H1 (cell line): ENCODE results near the gene SLC9C1. TPM values are rescaled to one million over a fixed set of nuclear protein-coding genes. Genes with fewer than 3 reads are reported as not detected.

Source experiments
- CTCF ChIA-PET: fragments of 300-600 bp; sonication (Branson Sonifier 250); formaldehyde crosslinking; loops from one replicate; lab custom pipeline; 2021; ENCODE audit not compliant: partially characterized antibody; lab: Charles Lee
- POLR2A ChIA-PET: fragments of 300-600 bp; sonication (Branson Sonifier 250); formaldehyde crosslinking; loops from one replicate; lab custom pipeline; 2021; ENCODE audit warnings: inconsistent platforms; ENCODE audit not compliant: partially characterized antibody; lab: Charles Lee
- DNase-seq, 2 experiments: peaks; one replicate each; pipeline versions ENCODE4 v3.0.0 to v3.0.0-alpha.2; 2010 to 2022; ENCODE audit warnings: low spot score in 2 of 2, low read depth in 1 of 2, mixed read lengths in 1 of 2
- FAIRE-seq: peaks from 2 replicates; lab custom pipeline; 2011; peaks lifted over from hg19 to GRCh38; lab: Jason Lieb, UNC
- H2AFZ ChIP-seq: 2 replicates; pipeline ENCODE4 v1.8.1; 2012; ENCODE audit warnings: low read length, inconsistent platforms
- H2AK5ac ChIP-seq: 2 replicates; pipeline ENCODE4 v1.6.1; 2013; ENCODE audit warnings: low read depth, low read length
- H2BK120ac ChIP-seq: replicated peaks from 2 replicates; pipeline ENCODE3; 2013; ENCODE audit warnings: low read depth, low read length, inconsistent platforms
- H2BK12ac ChIP-seq: 2 replicates; pipeline ENCODE4 v1.6.1; 2013; ENCODE audit warnings: low read depth, low read length
- H2BK15ac ChIP-seq: 2 replicates; pipeline ENCODE4 v1.6.1; 2013; ENCODE audit warnings: low read length
- H2BK20ac ChIP-seq: 2 replicates; pipeline ENCODE4 v1.6.1; 2013; ENCODE audit warnings: low read length
- H2BK5ac ChIP-seq: 2 replicates; pipeline ENCODE4 v1.6.1; 2013; ENCODE audit warnings: low read depth, low read length
- H3K14ac ChIP-seq: 2 replicates; pipeline ENCODE4 v1.6.1; 2013; ENCODE audit warnings: inconsistent platforms; ENCODE audit not compliant: insufficient read length
- H3K18ac ChIP-seq: 2 replicates; pipeline ENCODE4 v1.6.1; 2013; ENCODE audit warnings: low read length; ENCODE audit errors: extremely low read depth
- H3K23ac ChIP-seq: 2 replicates; pipeline ENCODE4 v1.6.1; 2013; ENCODE audit warnings: inconsistent platforms; ENCODE audit not compliant: insufficient read length
- H3K23me2 ChIP-seq: 2 replicates; pipeline ENCODE4 v1.6.1; 2013; ENCODE audit warnings: low read depth, low read length
- H3K27ac ChIP-seq: 2 replicates; pipeline ENCODE4 v1.6.1; 2011; ENCODE audit warnings: low read depth, low read length, inconsistent platforms
- H3K27me3 ChIP-seq, 4 experiments: replicated peaks in 1 of 4; 1 replicate in 1 of 4; 2 replicates in 3 of 4; pipeline versions ENCODE4 v1.6.1 to v1.8.1; 2011 to 2013; ENCODE audit warnings: low read length in 3 of 4, mild to moderate bottlenecking in 3 of 4, inconsistent platforms in 2 of 4, mixed read lengths in 2 of 4, moderate library complexity in 1 of 4; ENCODE audit not compliant: control insufficient read depth in 3 of 4, insufficient read depth in 3 of 4; ENCODE audit errors: extremely low read depth in 1 of 4
- H3K36me3 ChIP-seq, 4 experiments: 2 replicates each; pipeline versions ENCODE4 v1.6.1 to v1.8.1; 2011 to 2013; ENCODE audit warnings: mild to moderate bottlenecking in 4 of 4, low read length in 3 of 4, moderate library complexity in 2 of 4, control low read depth in 1 of 4, inconsistent platforms in 1 of 4; ENCODE audit not compliant: insufficient read depth in 4 of 4, control insufficient read depth in 2 of 4
- H3K4ac ChIP-seq: replicated peaks from 2 replicates; pipeline ENCODE3; 2013; ENCODE audit warnings: low read length, low read depth, mixed read lengths, inconsistent platforms; ENCODE audit not compliant: insufficient read length
- H3K4me1 ChIP-seq, 4 experiments: replicated peaks in 1 of 4; 1 replicate in 1 of 4; 2 replicates in 3 of 4; pipeline versions ENCODE4 v1.6.1 to v1.8.1; 2011 to 2013; ENCODE audit warnings: low read length in 3 of 4, inconsistent platforms in 2 of 4, mixed read lengths in 1 of 4; ENCODE audit not compliant: insufficient read depth in 4 of 4, control insufficient read depth in 3 of 4
- H3K4me2 ChIP-seq, 2 experiments: 2 replicates each; pipeline versions ENCODE4 v1.6.1 to v1.8.1; 2011 to 2013; ENCODE audit warnings: low read depth in 2 of 2, low read length in 2 of 2, control low read depth in 1 of 2, inconsistent platforms in 1 of 2, mild to moderate bottlenecking in 1 of 2; ENCODE audit not compliant: insufficient read depth in 1 of 2
- H3K4me3 ChIP-seq, 4 experiments: fragments of 200-600, 300-600 bp in 1 of 4; sonication (generic), shearing (Covaris generic), sonication (Bioruptor Twin) in 1 of 4; 2 replicates each; pipeline versions ENCODE4 v1.5.1 to v1.8.1; 2011 to 2016; ENCODE audit warnings: low read length in 4 of 4, low read depth in 3 of 4, control low read depth in 2 of 4, inconsistent platforms in 2 of 4, mild to moderate bottlenecking in 2 of 4, mixed read lengths in 1 of 4, moderate library complexity in 1 of 4; ENCODE audit not compliant: insufficient read depth in 2 of 4; ENCODE audit errors: extremely low read depth in 1 of 4
- H3K56ac ChIP-seq: replicated peaks from 2 replicates; pipeline ENCODE3; 2013; ENCODE audit warnings: low read depth, mild to moderate bottlenecking, mixed read lengths, low read length, inconsistent platforms; ENCODE audit not compliant: insufficient read length
- H3K79me1 ChIP-seq: 2 replicates; pipeline ENCODE4 v1.6.1; 2013; ENCODE audit warnings: low read depth, low read length, control low read depth
- H3K79me2 ChIP-seq, 2 experiments: 2 replicates each; pipeline versions ENCODE4 v1.6.1 to v1.8.1; 2012 to 2013; ENCODE audit warnings: low read length in 2 of 2, mild to moderate bottlenecking in 2 of 2, inconsistent platforms in 1 of 2; ENCODE audit not compliant: insufficient read depth in 2 of 2, control insufficient read depth in 1 of 2
- H3K9ac ChIP-seq, 4 experiments: replicated peaks in 1 of 4; 1 replicate in 1 of 4; 2 replicates in 3 of 4; pipeline versions ENCODE4 v1.6.1 to v1.8.1; 2011 to 2013; ENCODE audit warnings: low read depth in 3 of 4, low read length in 3 of 4, control low read depth in 2 of 4, mild to moderate bottlenecking in 2 of 4, moderate library complexity in 2 of 4, inconsistent platforms in 1 of 4; ENCODE audit errors: extremely low read depth in 1 of 4
- H3K9me3 ChIP-seq, 2 experiments: 2 replicates each; pipeline versions ENCODE4 v1.6.1 to v1.8.1; 2012 to 2013; ENCODE audit warnings: mild to moderate bottlenecking in 2 of 2, moderate library complexity in 2 of 2, control low read depth in 1 of 2, inconsistent platforms in 1 of 2, low read depth in 1 of 2, low read length in 1 of 2, mixed read lengths in 1 of 2; ENCODE audit not compliant: insufficient read depth in 2 of 2
- H4K20me1 ChIP-seq, 2 experiments: replicated peaks in 1 of 2; 2 replicates each; pipeline versions ENCODE3 to v1.8.1; 2011 to 2013; ENCODE audit warnings: inconsistent platforms in 2 of 2, low read length in 2 of 2, mild to moderate bottlenecking in 1 of 2; ENCODE audit not compliant: insufficient read depth in 2 of 2, control insufficient read depth in 1 of 2
- H4K5ac ChIP-seq: 2 replicates; pipeline ENCODE4 v1.6.1; 2013; ENCODE audit warnings: low read length, low read depth, mixed read lengths, inconsistent platforms; ENCODE audit not compliant: insufficient read length
- H4K8ac ChIP-seq: 2 replicates; pipeline ENCODE4 v1.8.0; 2013; ENCODE audit warnings: mild to moderate bottlenecking, moderate library complexity, low read length, inconsistent platforms; ENCODE audit not compliant: insufficient read depth; ENCODE audit errors: extremely low read depth
- H4K91ac ChIP-seq: replicated peaks from 2 replicates; pipeline ENCODE3; 2013; ENCODE audit warnings: low read length, mixed read lengths, inconsistent platforms; ENCODE audit not compliant: insufficient read length
- CHD1 ChIP-seq: IDR thresholded peaks from 2 replicates; pipeline ENCODE4 v1.6.1; 2012; ENCODE audit warnings: low read depth, low read length, improper control_type of control experiment
- EP300 ChIP-seq, 2 experiments: IDR thresholded peaks; 1 replicate in 1 of 2; 2 replicates in 1 of 2; pipeline ENCODE4 v1.6.1; 2011 to 2012; ENCODE audit warnings: low read depth in 2 of 2, low read length in 2 of 2, mild to moderate bottlenecking in 2 of 2, borderline replicate concordance in 1 of 2, inconsistent platforms in 1 of 2, moderate library complexity in 1 of 2
- EZH2 ChIP-seq: fragments of 200-600 bp; sonication (generic); IDR thresholded peaks from 2 replicates; pipeline ENCODE4 v1.7.1; 2012; ENCODE audit warnings: low read depth, mild to moderate bottlenecking, moderate library complexity, low read length, inconsistent platforms; ENCODE audit not compliant: severe bottlenecking
- FOSL1 ChIP-seq: IDR thresholded peaks from 2 replicates; pipeline ENCODE4 v1.6.1; 2011; ENCODE audit warnings: mild to moderate bottlenecking, low read depth, low read length, moderate library complexity; ENCODE audit not compliant: insufficient read depth
- KDM5A ChIP-seq: fragments of 200-600 bp; IDR thresholded peaks from 2 replicates; pipeline ENCODE4 v1.7.1; 2012; ENCODE audit warnings: mild to moderate bottlenecking, low read length, inconsistent platforms, mixed read lengths
- RNF2 ChIP-seq: fragments of 200-900, 300-1000 bp; sonication (generic); IDR thresholded peaks from 2 replicates; pipeline ENCODE4 v1.7.1; 2016; ENCODE audit warnings: borderline replicate concordance, low read depth, mild to moderate bottlenecking, antibody characterized with exemption, low read length; ENCODE audit not compliant: poor library complexity, severe bottlenecking; ENCODE audit errors: missing control alignments
- TAF1 ChIP-seq: IDR thresholded peaks from 2 replicates; pipeline ENCODE4 v1.6.1; 2011; ENCODE audit warnings: mild to moderate bottlenecking, low read depth, low read length
- WGBS, 2 experiments: shearing (Covaris generic) in 1 of 2; methylation state at CpG; one replicate each; pipeline versions ENCODE4 v1.1.6 to v1.1.7; 2013 to 2015; ENCODE audit warnings: low lambda C conversion rate in 2 of 2, mixed read lengths in 2 of 2, inconsistent platforms in 1 of 2, low coverage in 1 of 2, missing lambda C conversion rate in 1 of 2; ENCODE audit not compliant: insufficient replicate concordance in 2 of 2, insufficient coverage in 1 of 2, insufficient read length in 1 of 2; ENCODE audit errors: extremely low coverage in 1 of 2, missing lambda C conversion rate in 1 of 2; 5-methylcytosine and 5-hydroxymethylcytosine counted together
- polyA plus RNA-seq, 7 experiments: library from polyadenylated mRNA; depleted of rRNA in 3 of 7; stranded (reverse) in 5 of 7; unstranded in 2 of 7; fragments of >200 nt in 5 of 7; fragments of 200-250 nt in 2 of 7; gene quantifications; 1 replicate in 5 of 7; 2 replicates in 1 of 7; 4 replicates in 1 of 7; pipeline versions ENCODE4 v1.2.1 to v1.2.3, GENCODE V29; 2011 to 2013; ENCODE audit warnings: missing spikeins in 2 of 7, mixed read lengths in 2 of 7
- total RNA-seq: library from RNA; stranded (reverse); fragmentation: NEBNext Ultra II Directional; extraction: Animal tissue kit (Norgen Biotek cat#: 25700); gene quantifications from 2 replicates; pipeline ENCODE4 v1.2.1, GENCODE V29; 2021

The SLC9C1 gene
- total and polyA plus RNA-seq, 2 of the 8 experiments (the other 6 are each of a cell fraction or from before 2014, with no cell fraction given), result 0.15 to 0.24 TPM

DNA sequence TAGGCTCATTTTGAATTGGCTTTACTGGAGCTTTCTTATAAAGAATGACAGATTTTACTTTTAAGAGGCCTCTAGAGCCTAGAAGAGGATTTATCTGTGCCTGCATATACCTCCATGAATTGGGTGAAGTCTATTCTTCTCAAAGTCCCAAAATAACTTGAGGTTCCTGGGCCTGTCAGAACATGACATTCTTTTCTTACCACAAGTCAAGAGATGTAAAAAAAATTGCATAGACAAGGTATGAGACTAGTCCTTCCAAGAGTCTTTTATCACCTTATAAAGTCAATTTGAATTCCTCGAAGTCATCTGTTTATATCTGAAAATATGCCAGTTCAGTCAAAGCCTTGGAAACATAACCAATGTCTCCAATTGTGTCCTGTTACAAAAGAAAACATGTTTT, 21.8 kb upstream of the SLC9C1 start:
- no peak for DNase-seq
- Histone ChIP-seq H2AFZ (no peak overlapping the region), H3K27ac (no peak overlapping the region), H2BK15ac (no peak overlapping the region), H3K36me3 (peaks cover 0 to 6% (median 0%) of the 10 kb centered on the region in 4 experiments; a peak in 2 of 8 replicates), H3K4me3 (no peak overlapping the region), H3K9ac (no peak overlapping the region), H2AK5ac (no peak overlapping the region), H2BK5ac (no peak overlapping the region), H3K23me2 (no peaks in the 10 kb centered on the region), H3K23ac (no peak overlapping the region), H2BK20ac (no peak overlapping the region), H3K56ac (no peak overlapping the region), H3K18ac (no peak overlapping the region), H3K27me3 (no peaks in the 10 kb centered on the region), H3K79me1 (no peaks in the 10 kb centered on the region), H3K14ac (no peak overlapping the region), H3K79me2 (no peaks in the 10 kb centered on the region), H3K4me1 (peaks cover 0 to 6% (median 3%) of the 10 kb centered on the region in 4 experiments; a peak in 4 of 7 replicates), H4K8ac (no peak overlapping the region), H3K4ac (no peak overlapping the region), H2BK12ac (no peak overlapping the region), H4K20me1 (no peaks in the 10 kb centered on the region), H3K4me2 (no peak overlapping the region), H3K9me3 (peaks cover 15 to 18% of the 10 kb centered on the region in 2 experiments), H4K91ac (no peak overlapping the region), H4K5ac (no peak overlapping the region), H2BK120ac (no peak overlapping the region)
- FAIRE-seq, result no peak
- WGBS, 2 experiments, result 89% methylated on average over 1 of the region's 1 CpG; no CpG with 5 or more reads in 1 of the 2 experiments
- ChIA-PET CTCF (interaction anchor here (0.8 to 2.6 kb wide), 2 partner anchors 11 to 23 kb away, joined by 3 to 11 read pairs; partner anchors contain the start of gene SLC9C1), POLR2A (interaction anchor here (1.2 kb wide), 1 partner anchor 12 kb away, joined by 3 read pairs; no protein-coding TSS in a partner anchor)
- TF ChIP-seq EZH2 (no peak), KDM5A (no peak), EP300 (IDR thresholded peaks at IDR 0.05; ENCODE audit: borderline replicate concordance in 1 of 2, low read depth in 2 of 2, low read length in 2 of 2) (no peak), RNF2 (no peak), FOSL1 (no peak), CHD1 (no peak), TAF1 (no peak)
